ENCODE data around the gene COX10. TPM values are rescaled to one million over a fixed set of nuclear protein-coding genes. Genes with fewer than 3 reads are reported as not detected.

The COX10 gene
- total and polyA plus RNA-seq, 2 donors, result 13.4 to 14.7 TPM

GRCh38 chr17:14086189-14086588 lies 16.9 kb downstream of the COX10 start:
- no peak for DNase-seq (ENCODE audit: extremely low spot score)
- 78% methylated on average over 2 of the region's 2 CpGs for WGBS
- Histone ChIP-seq H3K36me3 (ENCODE audit: insufficient read depth) (no peaks in the 10 kb centered on the region), H3K4me1 (ENCODE audit: insufficient read depth) (no peaks in the 10 kb centered on the region), H3K27ac (ENCODE audit: low read depth) (no peak overlapping the region), H3K4me3 (ENCODE audit: low read depth, low read length) (no peak overlapping the region)

GRCh38 chr17:14089179-14089578 lies 19.9 kb downstream of the COX10 start:
- WGBS, result 98% methylated on average over 1 of the region's 1 CpG

GRCh38 chr17:14091367-14091766 lies 22.1 kb downstream of the COX10 start:
- Histone ChIP-seq H3K4me3 (ENCODE audit: low read depth, low read length) (no peak overlapping the region), H3K4me1 (ENCODE audit: insufficient read depth) (no peaks in the 10 kb centered on the region), H3K27ac (ENCODE audit: low read depth) (no peak overlapping the region), H3K36me3 (ENCODE audit: insufficient read depth) (no peaks in the 10 kb centered on the region)
- no peak for DNase-seq (ENCODE audit: extremely low spot score)
- 64% methylated on average over 4 of the region's 4 CpGs for WGBS

More at GRCh38 chr17:14089179-14089578, 19.9 kb downstream of the COX10 start:
- no peak overlapping the region for H3K4me3 ChIP-seq (ENCODE audit: low read depth, low read length)
- no peaks in the 10 kb centered on the region for H3K36me3 ChIP-seq (ENCODE audit: insufficient read depth)
- H3K4me1 ChIP-seq (ENCODE audit: insufficient read depth), result no peaks in the 10 kb centered on the region
- no peak overlapping the region for H3K27ac ChIP-seq (ENCODE audit: low read depth)
- DNase-seq (ENCODE audit: extremely low spot score), result no peak

GRCh38 chr17:14092808-14093207 lies 23.5 kb downstream of the COX10 start:
- no peak overlapping the region for H3K4me3 ChIP-seq (ENCODE audit: low read depth, low read length)
- H3K4me1 ChIP-seq (ENCODE audit: insufficient read depth), result no peaks in the 10 kb centered on the region
- no peak for DNase-seq (ENCODE audit: extremely low spot score)
- H3K36me3 ChIP-seq (ENCODE audit: insufficient read depth), result no peaks in the 10 kb centered on the region
- 40% methylated on average over 1 of the region's 1 CpG for WGBS
- H3K27ac ChIP-seq (ENCODE audit: low read depth), result no peak overlapping the region

- WGBS, result 96% methylated on average over 7 of the region's 7 CpGs
- H3K4me1 ChIP-seq (ENCODE audit: insufficient read depth), result no peaks in the 10 kb centered on the region
- H3K4me3 ChIP-seq (ENCODE audit: low read depth, low read length), result no peak overlapping the region
- no peak for DNase-seq (ENCODE audit: extremely low spot score)
- no peak overlapping the region for H3K27ac ChIP-seq (ENCODE audit: low read depth)
- H3K36me3 ChIP-seq (ENCODE audit: insufficient read depth), result no peaks in the 10 kb centered on the region
Measured at GRCh38 chr17:14094676-14095601, 25.6 kb downstream of the COX10 start.

GRCh38 chr17:14095631-14096030 lies 26.3 kb downstream of the COX10 start:
- DNase-seq (ENCODE audit: extremely low spot score), result no peak
- H3K27ac ChIP-seq (ENCODE audit: low read depth), result no peak overlapping the region
- 97% methylated on average over 3 of the region's 3 CpGs for WGBS
- no peaks in the 10 kb centered on the region for H3K36me3 ChIP-seq (ENCODE audit: insufficient read depth)
- H3K4me3 ChIP-seq (ENCODE audit: low read depth, low read length), result no peak overlapping the region
- no peaks in the 10 kb centered on the region for H3K4me1 ChIP-seq (ENCODE audit: insufficient read depth)

- WGBS, result 90% methylated on average over 3 of the region's 3 CpGs
- Histone ChIP-seq H3K27ac (ENCODE audit: low read depth) (no peak overlapping the region), H3K36me3 (ENCODE audit: insufficient read depth) (no peaks in the 10 kb centered on the region), H3K4me3 (ENCODE audit: low read depth, low read length) (no peak overlapping the region), H3K4me1 (ENCODE audit: insufficient read depth) (no peaks in the 10 kb centered on the region)
- DNase-seq (ENCODE audit: extremely low spot score), result peak; percentile 52
Measured at GRCh38 chr17:14098246-14098645, 28.9 kb downstream of the COX10 start.

GRCh38 chr17:14101976-14102375 lies 32.7 kb downstream of the COX10 start:
- no peak for DNase-seq (ENCODE audit: extremely low spot score)
- WGBS, result 75% methylated on average over 3 of the region's 3 CpGs
- H3K4me1 ChIP-seq (ENCODE audit: insufficient read depth), result no peaks in the 10 kb centered on the region
- H3K36me3 ChIP-seq (ENCODE audit: insufficient read depth), result no peaks in the 10 kb centered on the region
- no peak overlapping the region for H3K4me3 ChIP-seq (ENCODE audit: low read depth, low read length)
- H3K27ac ChIP-seq (ENCODE audit: low read depth), result no peak overlapping the region

GRCh38 chr17:14103836-14104235 lies 34.5 kb downstream of the COX10 start:
- no peaks in the 10 kb centered on the region for H3K36me3 ChIP-seq (ENCODE audit: insufficient read depth)
- H3K27ac ChIP-seq (ENCODE audit: low read depth), result no peak overlapping the region
- no peak overlapping the region for H3K4me3 ChIP-seq (ENCODE audit: low read depth, low read length)
- DNase-seq (ENCODE audit: extremely low spot score), result no peak
- no peaks in the 10 kb centered on the region for H3K4me1 ChIP-seq (ENCODE audit: insufficient read depth)
- 92% methylated on average over 8 of the region's 8 CpGs for WGBS

- no peak overlapping the region for H3K4me3 ChIP-seq (ENCODE audit: low read depth, low read length)
- no peaks in the 10 kb centered on the region for H3K4me1 ChIP-seq (ENCODE audit: insufficient read depth)
- no peak for DNase-seq (ENCODE audit: extremely low spot score)
- WGBS, result 59% methylated on average over 3 of the region's 3 CpGs
- no peaks in the 10 kb centered on the region for H3K36me3 ChIP-seq (ENCODE audit: insufficient read depth)
- H3K27ac ChIP-seq (ENCODE audit: low read depth), result no peak overlapping the region
Measured at GRCh38 chr17:14104734-14105133, 35.4 kb downstream of the COX10 start.

- no peak overlapping the region for H3K27ac ChIP-seq (ENCODE audit: low read depth)
- DNase-seq (ENCODE audit: extremely low spot score), result no peak
- H3K4me3 ChIP-seq (ENCODE audit: low read depth, low read length), result no peak overlapping the region
- H3K4me1 ChIP-seq (ENCODE audit: insufficient read depth), result no peaks in the 10 kb centered on the region
- H3K36me3 ChIP-seq (ENCODE audit: insufficient read depth), result no peaks in the 10 kb centered on the region
Measured at GRCh38 chr17:14107889-14108288, 38.6 kb downstream of the COX10 start.

GRCh38 chr17:14112407-14112806 lies 43.1 kb downstream of the COX10 start:
- Histone ChIP-seq H3K36me3 (ENCODE audit: insufficient read depth) (no peaks in the 10 kb centered on the region), H3K27ac (ENCODE audit: low read depth) (no peak overlapping the region), H3K4me3 (ENCODE audit: low read depth, low read length) (no peak overlapping the region), H3K4me1 (ENCODE audit: insufficient read depth) (no peaks in the 10 kb centered on the region)
- 92% methylated on average over 2 of the region's 2 CpGs for WGBS
- DNase-seq (ENCODE audit: extremely low spot score), result no peak

GRCh38 chr17:14113137-14113536 lies 43.8 kb downstream of the COX10 start:
- Histone ChIP-seq H3K27ac (ENCODE audit: low read depth) (no peak overlapping the region), H3K36me3 (ENCODE audit: insufficient read depth) (no peaks in the 10 kb centered on the region), H3K4me1 (ENCODE audit: insufficient read depth) (no peaks in the 10 kb centered on the region), H3K4me3 (ENCODE audit: low read depth, low read length) (no peak overlapping the region)
- WGBS, result 86% methylated on average over 1 of the region's 1 CpG
- DNase-seq (ENCODE audit: extremely low spot score), result no peak

- 93% methylated on average over 4 of the region's 4 CpGs for WGBS
- Histone ChIP-seq H3K27ac (ENCODE audit: low read depth) (no peak overlapping the region), H3K36me3 (ENCODE audit: insufficient read depth) (no peaks in the 10 kb centered on the region), H3K4me3 (ENCODE audit: low read depth, low read length) (no peak overlapping the region), H3K4me1 (ENCODE audit: insufficient read depth) (no peaks in the 10 kb centered on the region)
- no peak for DNase-seq (ENCODE audit: extremely low spot score)
Measured at GRCh38 chr17:14116263-14117024, 47.1 kb downstream of the COX10 start.
